NCI-H187 treated with DMSO at 0.1 percent for 48 hours (cell line): Measurements from ENCODE around the gene CERS5.
A peak's percentile ranks its signal among the peaks of the same experiment; 100 is the strongest.

Experiments used
- DNase-seq: peaks from one replicate; lab custom pipeline; 2025; lab: John Stamatoyannopoulos, UW

Gene CERS5

DNA sequence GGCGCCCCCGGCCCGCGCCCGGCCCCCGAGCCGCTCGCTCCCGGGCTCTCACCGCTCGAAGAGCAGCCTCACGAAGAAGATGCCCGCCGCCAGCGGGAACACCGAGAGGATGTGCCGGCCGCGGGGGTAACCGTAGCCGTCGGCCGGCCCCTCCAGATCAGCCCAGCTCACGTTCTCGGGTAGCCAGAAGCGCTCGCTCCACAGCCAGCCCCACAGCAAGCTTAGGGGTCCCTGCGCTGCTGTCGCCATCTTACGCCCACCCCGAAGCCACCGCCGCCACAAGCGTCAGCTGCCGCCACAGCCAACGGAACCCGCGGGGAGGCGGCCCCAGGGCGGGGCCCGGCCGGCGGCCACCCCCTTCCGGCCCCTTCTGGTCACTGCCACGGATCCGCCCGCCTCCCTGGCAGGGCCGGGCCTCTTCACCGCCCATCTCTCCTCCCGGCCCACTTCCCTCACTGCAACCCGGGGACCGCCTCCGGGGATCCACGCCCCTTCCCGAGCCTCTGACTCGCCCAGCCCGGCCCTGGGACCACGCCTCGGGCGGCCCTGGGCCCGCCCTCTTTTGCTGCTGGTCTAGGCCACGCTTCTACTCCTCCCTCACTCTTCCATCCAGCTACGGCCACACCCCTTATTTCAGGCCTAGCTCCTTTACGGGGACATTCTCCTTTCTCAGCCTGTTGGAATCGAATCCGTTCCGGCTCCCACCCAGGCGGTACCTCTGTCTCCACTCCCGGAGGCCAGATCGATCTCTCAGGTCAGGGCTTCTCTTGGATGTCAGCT lies at the start of gene CERS5:
Gene CERS5 (minus strand): TSS at position 321 of the 780 bp plus-strand sequence. CDS start 72 bp downstream, at position 249.
- DNase-seq: peak; percentile 96

GRCh38 chr12:50215033-50215432 lies 47.9 kb upstream of the CERS5 start:
- no peak for DNase-seq

DNA sequence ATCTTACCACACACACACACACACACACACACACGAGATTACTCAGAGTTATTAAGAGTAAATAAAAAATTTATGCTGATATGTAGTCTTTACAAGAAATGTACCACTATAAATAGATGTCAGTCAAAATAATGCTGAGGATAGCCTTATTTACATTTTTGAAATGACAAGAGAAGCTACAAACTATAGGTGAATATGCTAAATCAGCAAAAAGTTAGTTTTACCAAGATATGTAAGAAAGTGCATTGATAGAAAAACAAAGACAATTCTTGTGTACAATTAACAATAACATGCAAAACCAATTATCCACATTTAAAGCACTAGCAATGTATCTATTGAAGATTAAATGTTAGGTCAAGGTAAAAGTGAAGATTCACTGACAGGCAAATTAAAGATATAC lies 46.8 kb upstream of the CERS5 start:
- DNase-seq: no peak

GRCh38 chr12:50213439-50213838 lies 46.3 kb upstream of the CERS5 start:
- DNase-seq: no peak

DNA sequence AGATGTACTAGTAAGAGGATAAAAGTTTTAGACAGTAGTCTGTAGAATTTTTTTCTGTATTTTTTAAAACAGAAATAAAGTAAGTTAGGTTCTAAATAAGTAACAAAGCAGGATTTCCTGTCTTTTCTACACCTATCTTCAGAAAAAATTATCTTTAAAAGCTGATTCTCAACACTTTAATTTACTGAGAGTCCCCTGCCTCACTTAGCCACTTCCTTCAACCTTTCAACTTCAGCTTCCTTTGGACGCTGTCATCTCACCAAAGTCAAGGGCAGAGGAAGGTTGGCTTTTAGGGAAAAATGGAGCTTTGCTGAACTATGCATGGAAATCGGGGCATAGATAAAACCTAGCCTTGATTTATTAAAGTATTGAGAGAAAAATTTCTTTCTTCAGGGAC lies 44.9 kb upstream of the CERS5 start:
- DNase-seq: no peak

GRCh38 chr12:50211392-50212070 lies 44.4 kb upstream of the CERS5 start:
- no peak for DNase-seq

- no peak for DNase-seq
Observed at GRCh38 chr12:50207424-50207823, 40.3 kb upstream of the CERS5 start.

DNA sequence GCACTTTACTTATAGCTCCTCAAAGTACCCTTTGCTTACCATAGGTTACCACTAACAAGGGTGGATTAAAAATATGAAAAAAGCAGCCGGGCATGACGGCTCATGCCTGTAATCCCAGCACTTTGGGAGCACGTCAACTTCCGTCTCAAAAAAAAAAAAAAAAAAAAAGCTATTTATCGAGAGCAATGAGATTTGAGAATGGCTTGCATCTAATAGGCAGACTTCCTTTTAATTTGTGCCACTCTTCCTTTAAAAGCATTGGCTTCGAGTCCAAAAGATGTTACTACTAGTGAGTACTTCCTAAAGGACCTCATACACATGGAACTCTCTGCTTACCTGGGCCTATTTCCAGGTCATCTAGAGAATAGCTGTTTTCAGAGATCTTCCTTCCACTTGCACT lies 38.5 kb upstream of the CERS5 start:
- no peak for DNase-seq

DNA sequence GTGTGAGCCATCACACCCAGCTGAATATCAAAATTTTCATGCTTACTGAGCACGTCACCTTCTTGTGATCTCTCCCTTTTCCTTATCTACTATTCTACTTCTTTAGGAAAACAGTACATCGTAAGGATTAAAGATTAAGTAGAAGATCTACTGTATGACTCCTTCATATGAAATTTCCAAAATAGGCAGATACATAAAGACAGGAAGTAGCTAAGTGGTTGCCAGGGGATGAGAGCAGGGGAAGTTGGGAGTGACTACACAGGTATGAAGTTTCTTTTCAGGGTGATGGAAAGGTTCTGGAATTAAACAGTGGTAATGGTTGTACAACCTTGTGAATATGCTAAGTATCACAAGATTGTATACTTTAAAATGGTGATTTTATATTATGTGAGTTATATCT lies 36.5 kb upstream of the CERS5 start:
- DNase-seq: no peak

DNA sequence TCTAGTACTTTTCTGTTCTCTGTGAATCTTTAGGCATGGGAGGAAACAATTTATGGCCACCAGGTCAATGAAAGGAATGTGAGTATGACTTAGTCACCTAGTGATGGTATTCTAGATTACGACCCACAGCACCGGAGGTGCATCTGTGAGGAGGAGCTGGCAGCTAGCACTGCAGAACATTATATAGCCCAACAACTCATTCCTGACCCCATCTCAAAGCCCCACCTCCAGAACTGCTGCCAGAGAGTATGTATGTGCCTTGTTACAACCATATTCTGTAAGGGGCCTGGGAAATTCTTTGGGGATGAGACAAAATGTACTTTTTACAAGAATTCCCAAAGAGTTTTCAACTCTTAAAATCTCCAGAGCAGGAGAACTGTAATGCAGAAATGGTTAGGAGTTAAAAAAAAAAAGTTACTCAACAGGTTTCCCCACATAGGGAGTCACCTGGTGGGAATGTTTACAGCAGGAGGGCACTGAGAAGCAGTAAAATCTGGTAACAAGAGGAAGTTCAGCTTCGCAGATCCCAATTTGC lies 34.9 kb upstream of the CERS5 start:
- no peak for DNase-seq

GRCh38 chr12:50200552-50201273 lies 33.5 kb upstream of the CERS5 start:
- no peak for DNase-seq

- no peak for DNase-seq
Observed at GRCh38 chr12:50198829-50199228, 31.7 kb upstream of the CERS5 start.

DNA sequence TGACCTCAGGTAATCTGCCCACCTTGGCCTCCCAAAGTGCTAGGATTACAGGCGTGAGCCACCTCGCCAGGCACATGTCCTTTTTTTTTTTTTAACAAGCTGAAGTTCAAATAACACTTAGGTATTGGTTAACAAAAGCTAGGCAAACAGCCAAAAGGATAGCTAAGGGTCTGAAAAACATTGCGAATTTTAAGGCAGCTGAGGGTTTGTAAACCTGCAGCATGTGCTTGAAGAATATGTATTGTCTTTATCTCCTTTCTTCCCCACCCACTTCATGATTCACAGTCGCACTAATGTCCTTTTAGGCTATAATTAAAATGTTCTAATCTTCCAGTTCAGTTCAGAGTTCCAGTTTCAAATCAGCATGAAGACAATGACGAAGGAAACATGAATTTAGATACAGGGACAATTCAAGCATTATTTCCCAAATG lies 30.1 kb upstream of the CERS5 start:
- DNase-seq: no peak

DNA sequence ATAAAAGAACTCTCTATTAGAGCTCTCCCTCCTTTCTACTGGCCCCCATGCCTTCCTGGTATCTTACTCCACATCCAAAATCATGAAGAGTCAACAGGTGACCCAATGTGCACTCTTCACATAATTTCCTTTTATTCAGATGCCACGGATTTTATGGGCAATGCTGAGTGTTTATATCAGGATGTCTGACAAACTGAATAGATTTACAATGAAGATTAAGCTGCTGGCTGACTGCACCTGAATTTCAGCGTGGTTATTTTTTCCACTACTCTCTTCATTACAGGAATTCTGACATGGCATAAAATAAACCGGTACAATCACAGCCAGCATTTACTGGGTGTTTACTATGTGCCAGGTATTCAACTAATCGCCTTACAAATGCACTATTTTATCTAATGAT lies 29.4 kb upstream of the CERS5 start:
- no peak for DNase-seq

DNA sequence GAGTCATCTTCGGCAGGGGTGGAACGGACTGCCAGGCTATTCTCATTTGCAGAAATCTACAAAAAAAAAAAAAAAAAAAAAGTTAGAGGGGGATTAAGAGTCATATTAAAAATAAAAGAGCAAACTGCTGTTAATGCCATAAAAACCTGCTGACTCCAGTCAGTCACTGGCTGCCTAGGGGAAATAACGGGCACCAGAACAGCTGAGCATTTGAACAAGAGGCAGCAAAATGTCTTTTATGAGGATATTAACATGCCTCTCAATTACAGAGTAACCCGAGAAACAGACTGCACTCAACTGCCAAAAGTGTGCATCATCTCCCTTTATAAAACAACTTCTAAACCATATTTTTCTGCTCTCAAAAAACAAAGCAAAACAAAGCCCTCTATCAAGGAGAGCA lies 28.7 kb upstream of the CERS5 start:
- no peak for DNase-seq

- no peak for DNase-seq
Observed at GRCh38 chr12:50192908-50193307, 25.7 kb upstream of the CERS5 start.

DNA sequence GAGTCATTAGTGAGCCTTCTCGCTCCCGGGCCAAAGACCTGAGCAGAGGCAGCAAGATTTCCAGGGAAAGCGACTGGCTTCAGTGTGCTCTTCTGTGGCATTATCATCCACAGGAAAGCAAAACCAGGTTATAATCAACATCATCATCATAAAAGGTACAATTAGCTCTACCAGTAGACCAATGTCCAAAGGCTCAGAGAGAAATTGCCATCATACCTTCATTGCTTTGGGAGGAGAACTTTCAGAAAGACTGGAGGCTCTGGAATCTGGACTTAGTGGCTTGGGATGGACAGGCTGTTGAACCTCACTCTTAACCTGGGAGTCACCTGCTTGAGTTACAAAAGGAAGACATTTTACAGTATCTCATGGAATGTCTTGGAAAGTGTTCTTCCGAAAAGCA lies 25.1 kb upstream of the CERS5 start:
- no peak for DNase-seq

- DNase-seq: no peak
Observed at GRCh38 chr12:50190859-50191258, 23.7 kb upstream of the CERS5 start.

DNA sequence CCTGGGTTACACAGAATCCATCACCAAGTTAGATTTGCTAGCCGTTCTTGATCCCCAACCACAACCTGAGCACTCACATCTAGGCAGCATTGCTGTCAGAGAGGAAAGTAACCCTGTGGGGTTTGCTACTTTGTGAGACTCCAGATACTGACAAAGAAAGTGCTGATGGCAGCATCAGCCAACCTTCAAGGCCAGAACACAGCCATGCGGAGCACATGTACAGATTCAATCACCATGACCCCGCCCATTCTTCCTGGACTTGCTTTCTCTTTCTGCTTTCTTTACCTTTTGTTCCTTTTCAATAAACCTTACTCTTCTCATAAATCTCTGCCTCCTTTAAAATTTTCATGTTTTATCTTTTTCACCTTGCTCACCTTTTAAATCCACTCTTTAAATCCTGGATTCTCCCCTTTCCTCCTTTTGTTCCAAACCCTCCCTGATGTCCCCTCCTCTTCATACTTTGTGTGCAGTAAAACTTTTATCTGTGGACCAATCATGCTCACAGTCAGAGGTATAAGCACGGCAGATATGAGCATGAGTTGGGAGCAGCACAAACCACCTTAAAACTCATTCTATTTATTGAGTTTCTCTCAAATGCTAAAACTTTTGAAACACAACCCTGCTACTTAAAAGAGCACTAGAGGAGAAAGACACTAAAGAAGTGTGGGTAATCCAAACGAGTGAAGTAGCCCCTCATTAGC lies 21.9 kb upstream of the CERS5 start:
- DNase-seq: no peak

DNA sequence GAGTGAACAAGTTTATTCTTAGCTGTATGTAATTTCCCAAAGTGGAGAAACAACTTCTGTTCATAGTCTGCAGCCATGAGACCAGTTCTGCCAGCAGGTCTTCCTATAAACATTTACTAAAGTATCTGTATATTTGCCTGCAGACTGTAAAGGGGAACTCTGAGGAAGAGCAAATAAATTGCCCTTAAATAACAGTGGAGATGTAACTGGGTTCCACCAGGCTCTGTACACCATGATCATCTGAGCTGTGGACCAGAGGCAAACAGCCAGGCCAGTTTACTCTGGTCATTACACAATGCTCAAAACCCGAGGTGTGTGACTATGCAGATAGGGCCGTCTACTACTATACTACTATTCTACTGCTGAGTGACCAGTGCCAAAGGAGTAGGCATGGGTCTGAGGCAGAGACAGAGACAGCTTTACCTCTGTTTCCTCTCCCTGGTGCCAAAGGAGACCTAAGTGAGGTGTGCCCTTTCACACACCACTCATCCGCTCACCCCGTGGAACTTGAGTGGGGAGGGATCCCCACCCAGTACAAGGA lies 21.1 kb upstream of the CERS5 start:
- DNase-seq: no peak

- DNase-seq: no peak
Observed at GRCh38 chr12:50187084-50187900, 20.1 kb upstream of the CERS5 start.
